Progenitor cell of endocrine pancreas (in vitro differentiated cells): ENCODE results near the gene EQTN. TPM values are rescaled to one million over a fixed set of nuclear protein-coding genes. Genes with fewer than 3 reads are reported as not detected.
A peak's percentile ranks its signal among the peaks of the same experiment; 100 is the strongest.

ENCODE experiments used
- DNase-seq: peaks from one replicate; pipeline ENCODE4 v3.0.0; 2021; ENCODE audit warnings: low spot score; ENCODE audit not compliant: unreplicated experiment
- H3K27ac Mint-ChIP-seq: 2 replicates; pipeline ENCODE4 v1.8.0; 2021; ENCODE audit warnings: mild to moderate bottlenecking, moderate library complexity, mixed read lengths
- H3K27me3 Mint-ChIP-seq: 2 replicates; pipeline ENCODE4 v1.8.0; 2021; ENCODE audit warnings: mixed read lengths
- H3K36me3 Mint-ChIP-seq: 2 replicates; pipeline ENCODE4 v1.8.0; 2022; ENCODE audit warnings: mixed read lengths; ENCODE audit not compliant: insufficient read depth
- H3K4me1 Mint-ChIP-seq: 2 replicates; pipeline ENCODE4 v1.8.0; 2021; ENCODE audit warnings: low read depth, mixed read lengths
- H3K4me3 Mint-ChIP-seq: 2 replicates; pipeline ENCODE4 v1.8.0; 2021; ENCODE audit warnings: low read depth, mild to moderate bottlenecking, moderate library complexity, mixed read lengths
- H3K9me3 Mint-ChIP-seq: 2 replicates; pipeline ENCODE4 v1.8.0; 2021; ENCODE audit warnings: low read depth, mixed read lengths
- CTCF ChIP-seq: fragments of 200-600 bp; sonication (generic); IDR thresholded peaks from one replicate; pipeline ENCODE4 v1.5.0; 2021; ENCODE audit warnings: antibody characterized with exemption, mild to moderate bottlenecking; ENCODE audit not compliant: unreplicated experiment
- total RNA-seq: library from RNA; stranded (reverse); gene quantifications from 2 replicates; pipeline ENCODE4 v1.2.1, GENCODE V29; 2021

EQTN gene
- total RNA-seq, 1 donor from 2014 or later = 1.1 TPM

GRCh38 chr9:27339661-27340284 is 42.8 kb upstream of the EQTN start:
- Mint-ChIP-seq H3K36me3 (peaks cover 5% of the 10 kb centered on the region), H3K27me3 (no peaks in the 10 kb centered on the region), H3K9me3 (no peaks in the 10 kb centered on the region), H3K4me1 (peaks cover 6% of the 10 kb centered on the region), H3K4me3 (no peak overlapping the region), H3K27ac (peak overlapping the region; percentile 57)
- no peak for DNase-seq
- TF ChIP-seq CTCF = no peak

GRCh38 chr9:27338527-27338903 is 41.6 kb upstream of the EQTN start:
- Mint-ChIP-seq H3K27ac (no peak overlapping the region), H3K4me3 (no peak overlapping the region), H3K36me3 (peaks cover 5% of the 10 kb centered on the region), H3K9me3 (no peaks in the 10 kb centered on the region), H3K27me3 (no peaks in the 10 kb centered on the region), H3K4me1 (peaks cover 10% of the 10 kb centered on the region)
- no peak for TF ChIP-seq CTCF
- no peak for DNase-seq

GRCh38 chr9:27337833-27338526 is 41.0 kb upstream of the EQTN start:
- Mint-ChIP-seq H3K4me1 (peaks cover 12% of the 10 kb centered on the region), H3K27ac (no peak overlapping the region), H3K36me3 (peaks cover 4% of the 10 kb centered on the region), H3K9me3 (no peaks in the 10 kb centered on the region), H3K27me3 (no peaks in the 10 kb centered on the region), H3K4me3 (no peak overlapping the region)
- DNase-seq = no peak
- TF ChIP-seq CTCF = no peak

GRCh38 chr9:27337236-27337635 is 40.3 kb upstream of the EQTN start:
- H3K9me3 Mint-ChIP-seq = no peaks in the 10 kb centered on the region
- no peaks in the 10 kb centered on the region for H3K27me3 Mint-ChIP-seq
- H3K27ac Mint-ChIP-seq = no peak overlapping the region
- H3K36me3 Mint-ChIP-seq = peaks cover 2% of the 10 kb centered on the region
- no peak overlapping the region for H3K4me3 Mint-ChIP-seq
- H3K4me1 Mint-ChIP-seq = peaks cover 12% of the 10 kb centered on the region
- no peak for TF ChIP-seq CTCF
- DNase-seq = no peak

GRCh38 chr9:27336829-27337228 is 39.9 kb upstream of the EQTN start:
- Mint-ChIP-seq H3K4me1 (peaks cover 12% of the 10 kb centered on the region), H3K36me3 (peaks cover 2% of the 10 kb centered on the region)
- no peak for TF ChIP-seq CTCF

More at GRCh38 chr9:27336829-27337228, 39.9 kb upstream of the EQTN start:
- no peak for DNase-seq
- Mint-ChIP-seq H3K9me3 (no peaks in the 10 kb centered on the region), H3K4me3 (no peak overlapping the region), H3K27ac (no peak overlapping the region), H3K27me3 (no peaks in the 10 kb centered on the region)
